Ectodermal cell (in vitro differentiated cells): ENCODE measurements around the gene HECTD4.
A peak's percentile ranks its signal among the peaks of the same experiment; 100 is the strongest.
"Not testable (repeated sequence)": the region's sequence is repeated elsewhere in the genome, so short reads cannot be mapped to it uniquely, and the experiment has no call there.

Experiments used
- H3K27ac ChIP-seq: 2 replicates; pipeline ENCODE4 v1.7.0; 2013; ENCODE audit warnings: mild to moderate bottlenecking, low read depth, low read length; ENCODE audit not compliant: insufficient read depth, poor library complexity, severe bottlenecking
- H3K27me3 ChIP-seq: 2 replicates; pipeline ENCODE4 v1.7.0; 2013; ENCODE audit warnings: mild to moderate bottlenecking, low read length; ENCODE audit not compliant: insufficient read depth, control insufficient read depth, poor library complexity, severe bottlenecking
- H3K36me3 ChIP-seq: one replicate; pipeline ENCODE4 v1.7.0; 2013; ENCODE audit warnings: low read length; ENCODE audit not compliant: control insufficient read depth, insufficient read depth
- H3K4me1 ChIP-seq: one replicate; pipeline ENCODE4 v1.7.0; 2013; ENCODE audit warnings: low read length; ENCODE audit not compliant: control insufficient read depth, insufficient read depth
- H3K4me3 ChIP-seq: 2 replicates; pipeline ENCODE4 v1.7.0; 2013; ENCODE audit warnings: low read depth, low read length, control low read depth; ENCODE audit not compliant: insufficient read depth
- H3K9me3 ChIP-seq: 2 replicates; pipeline ENCODE4 v1.7.0; 2013; ENCODE audit warnings: mild to moderate bottlenecking, low read length, moderate library complexity; ENCODE audit not compliant: control insufficient read depth
- WGBS, 2 experiments: methylation state at CpG; one replicate each; pipeline ENCODE4 v1.1.7; 2013; ENCODE audit warnings: missing lambda C conversion rate in 2 of 2; 5-methylcytosine and 5-hydroxymethylcytosine counted together

HECTD4 gene

DNA sequence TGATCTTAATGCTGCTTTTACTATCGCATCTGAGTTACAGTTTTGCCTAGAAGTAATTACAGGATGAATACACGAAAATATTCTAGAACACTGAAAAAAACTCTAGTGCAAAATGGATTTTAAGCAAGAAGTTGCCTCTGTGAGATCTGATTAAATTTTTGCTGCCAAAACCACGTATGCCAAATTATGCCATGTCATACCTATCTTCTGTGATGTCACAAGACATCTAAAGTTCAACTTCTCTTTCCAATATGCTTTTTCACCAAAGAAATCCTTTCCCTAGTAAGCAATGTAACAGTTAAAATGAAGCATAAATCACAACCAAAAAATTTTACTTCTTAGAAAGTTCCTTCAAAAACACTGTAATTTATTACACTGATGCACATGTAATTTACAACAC, 39.6 kb downstream of the HECTD4 start:
- no peak overlapping the region for H3K4me3 ChIP-seq
- H3K9me3 ChIP-seq, result no peaks in the 10 kb centered on the region
- 92 to 93% methylated on average over 3 of the region's 3 CpGs for WGBS, 2 experiments
- H3K27ac ChIP-seq, result no peak overlapping the region
- no peaks in the 10 kb centered on the region for H3K4me1 ChIP-seq
- H3K36me3 ChIP-seq, result no peaks in the 10 kb centered on the region
- H3K27me3 ChIP-seq, result no peaks in the 10 kb centered on the region

DNA sequence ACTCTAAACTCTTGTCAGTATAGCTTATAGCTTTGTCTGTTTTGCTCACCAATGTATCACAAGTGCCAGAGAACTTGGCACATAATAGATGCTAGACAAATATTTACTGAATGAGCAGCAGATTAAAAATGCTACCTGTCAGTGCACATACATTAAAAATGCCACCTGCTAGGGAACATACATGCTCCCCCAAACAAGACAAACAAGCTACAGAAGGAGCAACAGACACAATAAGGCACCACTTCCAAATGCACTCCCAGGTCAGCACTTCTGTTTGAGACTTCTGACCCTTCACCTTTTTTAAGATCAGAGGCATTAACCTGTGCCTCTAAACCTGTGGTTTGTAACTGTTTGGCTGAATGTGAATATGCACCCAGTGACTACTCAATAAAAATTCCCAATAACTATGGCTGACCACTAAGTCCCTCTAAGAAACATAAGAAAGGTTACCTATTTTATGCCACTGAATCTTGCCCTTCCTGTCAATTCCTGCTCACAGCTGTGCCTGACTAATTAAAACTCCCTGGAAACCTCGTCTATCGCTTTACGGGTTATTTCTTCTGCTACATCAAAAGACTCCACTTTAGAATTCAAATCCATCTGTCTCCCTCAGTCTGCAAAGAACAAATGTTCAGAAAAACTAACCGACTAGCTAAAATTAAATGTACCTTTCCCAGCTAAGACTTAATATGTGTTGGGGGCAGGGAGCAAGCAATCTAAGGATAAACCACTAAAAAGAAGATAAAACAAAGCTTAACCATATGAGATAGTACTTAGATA, 41.0 kb downstream of the HECTD4 start:
- no peaks in the 10 kb centered on the region for H3K36me3 ChIP-seq
- WGBS, 2 experiments, result 88 to 94% methylated on average over 3 to 4 of the region's 4 CpGs
- no peaks in the 10 kb centered on the region for H3K9me3 ChIP-seq
- H3K27ac ChIP-seq, result peak overlapping the region; percentile 26
- no peak overlapping the region for H3K4me3 ChIP-seq
- H3K4me1 ChIP-seq, result no peaks in the 10 kb centered on the region
- H3K27me3 ChIP-seq, result no peaks in the 10 kb centered on the region

- no peaks in the 10 kb centered on the region for H3K36me3 ChIP-seq
- no peaks in the 10 kb centered on the region for H3K9me3 ChIP-seq
- 90 to 96% methylated on average over 3 of the region's 3 CpGs for WGBS, 2 experiments
- no peak overlapping the region for H3K4me3 ChIP-seq
- no peaks in the 10 kb centered on the region for H3K4me1 ChIP-seq
- no peak overlapping the region for H3K27ac ChIP-seq
- no peaks in the 10 kb centered on the region for H3K27me3 ChIP-seq
Observed at GRCh38 chr12:112340230-112340629, 42.0 kb downstream of the HECTD4 start.

DNA sequence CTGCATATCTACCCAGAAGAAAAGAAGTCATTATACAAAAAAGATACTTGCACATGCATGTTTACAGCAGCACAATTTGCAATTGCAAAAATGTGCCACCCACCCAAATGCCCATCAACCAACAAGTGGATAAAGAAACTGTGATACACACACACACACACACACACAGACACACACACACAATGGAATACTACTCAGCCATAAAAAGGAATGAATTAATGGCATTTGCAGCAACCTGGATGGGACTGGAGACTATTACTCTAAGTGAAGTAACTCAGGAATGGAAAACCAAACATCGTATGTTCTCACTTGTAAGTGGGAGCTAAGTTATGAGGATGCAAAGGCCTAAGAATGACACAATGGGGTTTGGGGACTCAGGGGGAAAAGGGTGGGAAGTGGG, 47.2 kb downstream of the HECTD4 start:
- not testable (repeated sequence) for H3K4me3 ChIP-seq, H3K9me3 ChIP-seq, H3K27ac ChIP-seq, H3K36me3 ChIP-seq, H3K27me3 ChIP-seq, H3K4me1 ChIP-seq
- 96 to 97% methylated on average over 1 of the region's 1 CpG for WGBS, 2 experiments

DNA sequence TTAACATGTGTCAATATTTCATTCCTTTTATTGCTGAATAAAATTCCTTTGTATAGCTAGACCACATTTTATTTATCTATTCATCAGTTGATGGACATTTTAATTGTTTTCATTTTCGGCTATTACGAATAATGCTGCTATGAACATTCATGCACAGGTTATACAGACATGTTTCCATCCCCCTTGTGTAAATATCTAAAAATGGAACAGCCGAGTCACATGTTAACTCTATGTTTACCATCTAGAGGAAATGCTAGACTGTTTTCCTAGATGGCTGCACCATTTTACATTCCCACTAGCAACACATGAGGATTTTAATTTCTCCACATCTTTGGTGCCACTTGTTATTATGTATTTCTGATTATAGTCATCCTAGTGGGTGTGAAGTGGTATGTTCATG, 49.2 kb downstream of the HECTD4 start:
- Histone ChIP-seq H3K27me3 (no peaks in the 10 kb centered on the region), H3K27ac (no peak overlapping the region), H3K4me3 (no peak overlapping the region), H3K9me3 (no peaks in the 10 kb centered on the region), H3K36me3 (no peaks in the 10 kb centered on the region), H3K4me1 (no peaks in the 10 kb centered on the region)
- 97 to 98% methylated on average over 3 of the region's 3 CpGs for WGBS, 2 experiments

DNA sequence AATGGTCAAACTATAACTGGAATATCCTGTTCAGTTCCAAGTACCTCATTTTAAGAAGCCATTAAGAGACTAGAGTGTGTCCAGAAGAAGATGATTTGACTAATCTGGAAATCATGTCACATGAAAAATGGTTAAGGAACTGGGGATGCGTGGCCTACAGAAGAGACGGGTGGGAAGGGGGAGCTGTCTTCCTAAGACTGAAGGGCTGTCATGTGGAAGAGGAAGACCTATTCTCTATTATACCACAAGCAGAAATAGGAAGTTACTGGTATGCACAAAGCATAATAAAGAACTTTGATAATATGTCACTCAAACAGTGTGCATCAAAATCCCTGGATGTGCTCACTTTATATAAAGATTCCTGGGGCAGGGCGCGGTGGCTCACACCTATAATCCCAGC, 50.3 kb downstream of the HECTD4 start:
- Histone ChIP-seq H3K4me1 (no peaks in the 10 kb centered on the region), H3K4me3 (no peak overlapping the region), H3K27me3 (no peaks in the 10 kb centered on the region), H3K9me3 (no peaks in the 10 kb centered on the region), H3K36me3 (no peaks in the 10 kb centered on the region), H3K27ac (no peak overlapping the region)
- 92 to 94% methylated on average over 4 of the region's 4 CpGs for WGBS, 2 experiments

GRCh38 chr12:112330706-112331105, 51.5 kb downstream of the HECTD4 start:
- Histone ChIP-seq H3K27me3 (no peaks in the 10 kb centered on the region), H3K27ac (no peak overlapping the region), H3K36me3 (no peaks in the 10 kb centered on the region), H3K4me1 (no peaks in the 10 kb centered on the region), H3K4me3 (no peak overlapping the region), H3K9me3 (no peaks in the 10 kb centered on the region)
- WGBS, 2 experiments, result 92 to 98% methylated on average over 4 of the region's 4 CpGs

GRCh38 chr12:112328456-112329124, 53.6 kb downstream of the HECTD4 start:
- H3K9me3 ChIP-seq, result no peaks in the 10 kb centered on the region
- 85 to 97% methylated on average over 3 of the region's 3 CpGs for WGBS, 2 experiments
- no peaks in the 10 kb centered on the region for H3K4me1 ChIP-seq
- no peak overlapping the region for H3K27ac ChIP-seq
- H3K36me3 ChIP-seq, result no peaks in the 10 kb centered on the region
- no peaks in the 10 kb centered on the region for H3K27me3 ChIP-seq
- no peak overlapping the region for H3K4me3 ChIP-seq

DNA sequence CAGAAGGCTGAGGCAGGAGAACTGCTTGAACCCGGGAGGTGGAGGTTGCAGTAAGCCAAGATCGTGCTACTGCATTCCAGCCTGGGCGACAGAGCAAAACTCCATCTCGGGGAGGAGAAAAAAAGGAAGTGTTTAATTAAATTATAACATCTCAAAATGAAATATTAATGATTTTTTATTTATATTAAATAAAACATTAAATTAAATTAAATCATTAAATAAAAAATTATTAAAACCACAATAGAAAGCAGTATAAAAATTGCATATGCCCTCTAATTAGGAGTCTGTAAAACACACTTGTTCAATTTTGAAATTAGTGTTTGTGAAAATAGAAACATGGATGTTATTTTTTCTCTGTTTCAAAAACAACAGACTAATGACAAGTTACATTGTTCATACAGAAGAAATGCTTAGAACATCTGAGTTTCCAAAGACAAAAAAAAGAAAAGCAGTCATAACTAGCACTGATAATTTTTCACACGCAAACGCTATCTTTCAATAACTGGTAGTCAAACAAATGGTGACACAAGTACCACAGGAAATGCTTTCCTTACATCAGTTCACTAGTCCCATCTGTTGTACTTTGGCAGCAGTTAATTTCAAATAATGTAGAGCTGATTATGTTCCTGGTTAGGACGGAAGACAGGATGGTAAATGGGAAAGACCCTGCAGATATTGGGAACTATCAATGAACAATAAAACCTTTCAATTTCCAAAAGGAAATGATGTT, 54.9 kb downstream of the HECTD4 start:
- no peaks in the 10 kb centered on the region for H3K9me3 ChIP-seq
- no peaks in the 10 kb centered on the region for H3K4me1 ChIP-seq
- no peaks in the 10 kb centered on the region for H3K27me3 ChIP-seq
- H3K36me3 ChIP-seq, result no peaks in the 10 kb centered on the region
- H3K27ac ChIP-seq, result no peak overlapping the region
- WGBS, 2 experiments, result 94 to 99% methylated on average over 4 to 5 of the region's 7 CpGs
- H3K4me3 ChIP-seq, result no peak overlapping the region

DNA sequence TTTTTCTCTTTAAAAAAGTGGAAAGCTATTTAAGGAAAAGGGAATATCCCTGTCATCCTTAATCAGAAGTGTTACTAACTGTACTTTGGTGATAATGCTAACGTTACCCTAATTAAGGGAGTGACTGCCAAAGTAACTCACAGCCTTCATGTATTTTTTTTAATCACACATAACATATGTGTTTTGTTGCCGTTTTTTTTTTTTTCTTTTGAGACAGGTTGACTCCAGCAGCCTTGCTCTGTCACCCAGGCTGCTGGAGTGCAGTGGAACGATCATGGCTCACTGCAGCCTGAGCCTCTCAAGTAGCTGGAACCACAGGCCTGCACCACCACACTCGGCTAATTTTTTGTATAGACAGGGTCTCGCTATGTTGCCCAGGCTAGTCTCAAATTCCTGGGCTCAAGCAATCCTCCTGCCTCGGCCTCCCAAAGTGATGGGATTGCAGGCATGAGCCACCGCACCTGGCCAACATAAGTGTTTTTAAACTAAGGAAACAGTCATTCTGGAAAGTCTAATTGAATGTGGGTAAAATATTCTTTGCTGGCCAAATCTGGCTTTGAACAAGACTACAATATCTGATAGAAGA, 56.5 kb downstream of the HECTD4 start:
- H3K36me3 ChIP-seq, result no peaks in the 10 kb centered on the region
- WGBS, 2 experiments, result 92 to 94% methylated on average over 6 to 7 of the region's 7 CpGs
- no peak overlapping the region for H3K4me3 ChIP-seq
- no peaks in the 10 kb centered on the region for H3K9me3 ChIP-seq
- no peak overlapping the region for H3K27ac ChIP-seq
- H3K27me3 ChIP-seq, result no peaks in the 10 kb centered on the region
- H3K4me1 ChIP-seq, result no peaks in the 10 kb centered on the region
